GM23248 (cell line): ENCODE measurements around the gene SOD1. TPM values are rescaled to one million over a fixed set of nuclear protein-coding genes. Genes with fewer than 3 reads are reported as not detected.

Experiments
- DNase-seq: peaks from one replicate; pipeline ENCODE4 v3.0.0-alpha.2; 2015
- H2AFZ ChIP-seq: fragments of 200-600 bp; sonication (generic); 2 replicates; pipeline ENCODE4 v1.6.1; 2016; ENCODE audit warnings: antibody characterized with exemption
- H3F3A ChIP-seq: fragments of 200-600 bp; sonication (generic); 2 replicates; pipeline ENCODE4 v1.6.1; 2016; ENCODE audit warnings: mild to moderate bottlenecking, antibody characterized with exemption, mixed run types; ENCODE audit not compliant: insufficient read depth
- H3K27ac ChIP-seq: fragments of 200-600 bp; sonication (generic); 2 replicates; pipeline ENCODE4 v1.5.1; 2016; ENCODE audit warnings: mild to moderate bottlenecking
- H3K27me3 ChIP-seq: fragments of 200-600 bp; sonication (generic); replicated peaks from 2 replicates; pipeline ENCODE4 v1.6.1; 2016; ENCODE audit warnings: mild to moderate bottlenecking; ENCODE audit not compliant: insufficient read depth
- H3K36me3 ChIP-seq: fragments of 200-600 bp; sonication (generic); 2 replicates; pipeline ENCODE4 v1.6.1; 2016; ENCODE audit warnings: low read depth, mild to moderate bottlenecking
- H3K4me1 ChIP-seq: fragments of 200-600 bp; sonication (generic); 2 replicates; pipeline ENCODE4 v1.6.1; 2016; ENCODE audit warnings: mild to moderate bottlenecking; ENCODE audit not compliant: insufficient read depth
- H3K4me2 ChIP-seq: fragments of 200-600 bp; sonication (generic); one replicate; pipeline ENCODE4 v1.6.1; 2016; ENCODE audit warnings: mild to moderate bottlenecking; ENCODE audit not compliant: unreplicated experiment
- H3K4me3 ChIP-seq: fragments of 200-600 bp; sonication (generic); 2 replicates; pipeline ENCODE4 v1.5.1; 2016; ENCODE audit warnings: mild to moderate bottlenecking
- H3K79me2 ChIP-seq: fragments of 200-600 bp; sonication (generic); 2 replicates; pipeline ENCODE4 v1.6.1; 2016; ENCODE audit warnings: mild to moderate bottlenecking; ENCODE audit not compliant: insufficient read depth
- H3K9ac ChIP-seq: fragments of 200-600 bp; sonication (generic); 2 replicates; pipeline ENCODE4 v1.6.1; 2016; ENCODE audit warnings: mild to moderate bottlenecking
- H3K9me2 ChIP-seq: fragments of 200-600 bp; sonication (generic); 2 replicates; pipeline ENCODE4 v1.6.1; 2016; ENCODE audit warnings: mixed run types, mild to moderate bottlenecking, moderate library complexity; ENCODE audit not compliant: insufficient read depth
- H3K9me3 ChIP-seq: fragments of 200-600 bp; sonication (generic); one replicate; pipeline ENCODE4 v1.6.1; 2017; ENCODE audit warnings: low read depth
- H4K20me1 ChIP-seq: fragments of 200-600 bp; sonication (generic); 2 replicates; pipeline ENCODE4 v1.6.0; 2016; ENCODE audit not compliant: insufficient read depth
- EZH2 ChIP-seq: fragments of 200-600 bp; sonication (generic); IDR thresholded peaks from 2 replicates; pipeline ENCODE4 v1.6.1; 2018; ENCODE audit warnings: antibody characterized with exemption, mild to moderate bottlenecking; ENCODE audit not compliant: insufficient read depth, poor library complexity, severe bottlenecking
- EZH2phosphoT487 ChIP-seq: fragments of 200-600 bp; sonication (generic); IDR thresholded peaks from 2 replicates; pipeline ENCODE4 v1.6.1; 2018; ENCODE audit warnings: antibody characterized with exemption, moderate library complexity, mild to moderate bottlenecking, low read depth; ENCODE audit not compliant: insufficient read depth
- WGBS, 2 experiments: methylation state at CpG; one replicate each; pipeline ENCODE4 v1.1.6; 2015 to 2017; ENCODE audit warnings: low lambda C conversion rate in 2 of 2, low coverage in 1 of 2; ENCODE audit errors: missing lambda C conversion rate in 2 of 2; 5-methylcytosine and 5-hydroxymethylcytosine counted together
- in situ Hi-C: fragments of 300-500 bp; cut with MboI; formaldehyde crosslinking; loops from 2 replicates; pipeline ENCODE4 v1.15.0; 2020
- polyA plus RNA-seq: library from polyadenylated mRNA; unstranded; fragments of >200 nt; fragmentation: Nextera tagmentation; extraction: Ambion mirVana; gene quantifications from 2 replicates; pipeline ENCODE4 v1.2.1, GENCODE V29; 2016
- total RNA-seq: library from RNA; depleted of rRNA; stranded (reverse); fragments of >200 nt; shearing (Covaris generic); gene quantifications from 2 replicates; pipeline ENCODE4 v1.2.3, GENCODE V29; 2014

Gene SOD1
- total and polyA plus RNA-seq, 2 experiments from 2014 or later: 185 to 350 TPM

DNA sequence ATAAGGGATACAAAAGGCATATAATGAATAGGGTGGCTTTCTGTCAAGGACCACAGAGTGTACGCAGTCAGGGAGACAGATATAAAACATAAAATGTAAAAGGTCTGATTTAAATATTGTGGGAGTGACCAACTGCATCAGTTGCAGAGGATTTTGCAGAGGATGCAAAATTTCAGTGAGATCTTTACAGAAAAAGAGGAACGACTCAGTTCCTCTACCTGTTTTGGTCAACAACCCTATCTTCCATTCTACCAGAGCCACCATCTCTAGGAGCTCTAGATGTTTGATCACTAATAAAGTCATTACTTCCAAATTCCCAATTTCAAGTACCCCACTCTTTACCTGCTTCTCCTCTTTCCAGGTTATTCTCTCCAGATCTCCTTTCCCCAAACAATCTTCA is 16.5 kb downstream of the SOD1 start:
- no peak overlapping the region for H3K9ac ChIP-seq
- H3K9me2 ChIP-seq: no peaks in the 10 kb centered on the region
- no peak for DNase-seq
- no peak overlapping the region for H2AFZ ChIP-seq
- in situ Hi-C loops: no loop called here
- H3F3A ChIP-seq: peaks cover 2% of the 10 kb centered on the region; the same call in 1 of the 2 replicates
- TF ChIP-seq EZH2: no peak
- TF ChIP-seq EZH2phosphoT487: no peak
- H3K4me3 ChIP-seq: no peak overlapping the region
- H3K4me1 ChIP-seq: no peaks in the 10 kb centered on the region
- H3K79me2 ChIP-seq: peaks cover 24% of the 10 kb centered on the region
- H3K36me3 ChIP-seq: peaks cover 22% of the 10 kb centered on the region
- 98 to 100% methylated on average over 2 of the region's 2 CpGs for WGBS, 2 experiments
- H3K4me2 ChIP-seq: no peak overlapping the region
- 0 out of 2 replicates have a peak, but pooled peaks cover 2% of the 10 kb centered on the region for H4K20me1 ChIP-seq
- H3K27me3 ChIP-seq: no peaks in the 10 kb centered on the region
- H3K9me3 ChIP-seq: no peaks in the 10 kb centered on the region
- H3K27ac ChIP-seq: no peak overlapping the region

DNA sequence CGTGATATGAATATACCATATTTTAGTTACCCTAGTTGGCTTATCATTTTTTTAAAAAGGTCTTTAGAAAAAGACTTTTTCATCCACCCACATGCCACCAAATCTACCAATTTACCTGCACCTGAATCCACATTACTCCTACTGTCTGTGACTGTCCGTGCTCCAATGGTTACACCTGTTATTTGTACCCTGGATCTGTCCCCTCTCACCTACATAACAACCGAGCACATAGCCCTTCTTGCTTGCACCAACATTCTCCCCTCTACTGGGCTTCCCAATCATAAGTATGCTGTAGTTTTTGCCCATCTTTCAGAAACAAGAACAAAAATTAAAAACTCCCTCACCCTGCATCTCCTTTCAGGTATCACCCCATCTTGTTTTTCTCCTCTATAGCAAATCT is 17.6 kb downstream of the SOD1 start:
- Histone ChIP-seq H3K4me1 (no peaks in the 10 kb centered on the region; the same call in 1 of the 2 replicates), H4K20me1 (0 out of 2 replicates have a peak, but pooled peaks cover 2% of the 10 kb centered on the region), H3K27me3 (no peaks in the 10 kb centered on the region), H3K9me3 (no peaks in the 10 kb centered on the region), H3K4me3 (no peak overlapping the region), H3F3A (no peaks in the 10 kb centered on the region), H3K9me2 (no peaks in the 10 kb centered on the region), H2AFZ (no peak overlapping the region), H3K4me2 (no peak overlapping the region), H3K36me3 (peaks cover 22% of the 10 kb centered on the region; the same call in 1 of the 2 replicates), H3K27ac (no peak overlapping the region), H3K9ac (no peak overlapping the region), H3K79me2 (peaks cover 32% of the 10 kb centered on the region)
- TF ChIP-seq EZH2phosphoT487 (no peak), EZH2 (no peak)
- no peak for DNase-seq
- in situ Hi-C loops: no loop called here
- WGBS, 2 experiments: 93 to 97% methylated on average over 3 of the region's 3 CpGs

DNA sequence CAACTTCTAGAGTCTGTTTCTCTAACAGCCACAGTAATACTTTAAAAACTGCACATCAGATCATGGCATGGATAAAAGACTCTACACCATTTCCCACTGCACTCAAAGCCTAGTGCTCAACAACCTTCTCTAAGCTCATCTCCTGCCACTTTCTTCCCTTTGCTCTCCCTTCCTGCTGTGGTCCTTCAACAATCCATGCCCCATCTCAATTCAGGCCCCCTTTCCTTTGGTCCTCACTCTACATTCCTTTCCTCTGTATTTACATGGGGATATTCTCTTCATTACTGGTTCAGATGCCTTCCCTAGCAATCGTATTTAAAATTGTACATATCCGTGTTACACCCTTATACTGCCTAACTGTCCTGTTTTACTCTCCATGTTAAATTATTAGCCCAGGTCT is 19.0 kb downstream of the SOD1 start:
- Histone ChIP-seq H4K20me1 (0 out of 2 replicates have a peak, but pooled peaks cover 2% of the 10 kb centered on the region), H3K79me2 (peaks cover 43% of the 10 kb centered on the region), H3K27ac (no peak overlapping the region), H3K36me3 (peaks cover 26% of the 10 kb centered on the region), H3K4me2 (no peak overlapping the region), H3K9ac (no peak overlapping the region), H2AFZ (no peak overlapping the region), H3K9me2 (no peaks in the 10 kb centered on the region), H3K4me3 (no peak overlapping the region), H3K4me1 (peaks cover 5% of the 10 kb centered on the region; the same call in 1 of the 2 replicates), H3K9me3 (no peaks in the 10 kb centered on the region), H3F3A (peaks cover 9% of the 10 kb centered on the region; the same call in 1 of the 2 replicates), H3K27me3 (no peaks in the 10 kb centered on the region)
- TF ChIP-seq EZH2 (no peak), EZH2phosphoT487 (no peak)
- no peak for DNase-seq
- 97% methylated on average over 2 of the region's 2 CpGs for WGBS, 2 experiments
- in situ Hi-C loops: no loop called here

DNA sequence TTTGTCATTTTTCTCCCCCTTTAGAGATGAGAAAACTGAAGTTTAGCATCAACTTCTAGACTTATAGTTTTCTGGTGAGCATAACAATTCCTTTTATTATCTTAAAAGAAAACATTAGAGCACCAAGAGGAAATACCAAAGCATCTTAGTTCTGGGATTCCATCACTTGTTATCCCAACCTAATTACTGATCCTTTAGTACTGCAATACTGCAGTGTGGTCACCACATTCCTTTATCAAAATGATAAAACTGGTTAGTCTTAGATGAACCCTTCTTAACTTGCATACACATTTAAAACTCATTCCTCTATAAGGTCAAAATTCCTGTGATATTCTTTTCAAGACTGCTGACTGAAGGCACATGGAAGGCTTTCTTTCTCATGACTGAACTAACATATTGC is 23.1 kb downstream of the SOD1 start:
- Histone ChIP-seq H3K36me3 (peaks cover 64% of the 10 kb centered on the region), H3K27me3 (no peaks in the 10 kb centered on the region)
- TF ChIP-seq EZH2phosphoT487 (no peak), EZH2 (no peak)

More for the DNA sequence above, 23.1 kb downstream of the SOD1 start:
- no peak overlapping the region for H3K9ac ChIP-seq
- no peak overlapping the region for H3K4me2 ChIP-seq
- no peak overlapping the region for H2AFZ ChIP-seq
- no peak overlapping the region for H3K27ac ChIP-seq
- peaks cover 5% of the 10 kb centered on the region; the same call in 1 of the 2 replicates for H3K4me1 ChIP-seq
- H3K9me2 ChIP-seq: no peaks in the 10 kb centered on the region
- H3K79me2 ChIP-seq: peaks cover 58% of the 10 kb centered on the region
- no peaks in the 10 kb centered on the region for H3K9me3 ChIP-seq
- DNase-seq: no peak
- H4K20me1 ChIP-seq: 0 out of 2 replicates have a peak, but pooled peaks cover 2% of the 10 kb centered on the region
- in situ Hi-C loops: no loop called here
- H3K4me3 ChIP-seq: no peak overlapping the region
- peaks cover 11% of the 10 kb centered on the region for H3F3A ChIP-seq
